Activated CD4-positive, alpha-beta memory T cell treated with anti-CD3 and anti-CD28 coated beads, Interleukin-2, amount 10 ng/mL, durations not matched to agents 7 days and 5 days (primary cell): Measurements from ENCODE around the gene MAPK8. TPM values are rescaled to one million over a fixed set of nuclear protein-coding genes. Genes with fewer than 3 reads are reported as not detected.

Source experiments
- CTCF ChIA-PET: fragments of 350-600 bp; sonication (Branson Sonifier 250); formaldehyde crosslinking; loops from one replicate; lab custom pipeline; 2021; ENCODE audit warnings: antibody characterized with exemption, inconsistent platforms; lab: Charles Lee
- POLR2A ChIA-PET: fragments of 350-600 bp; sonication (Branson Sonifier 250); formaldehyde crosslinking; loops from one replicate; lab custom pipeline; 2021; ENCODE audit warnings: antibody characterized with exemption; lab: Charles Lee
- DNase-seq: peaks from one replicate; pipeline ENCODE4 v3.0.0-alpha.2; 2020
- H3K27ac Mint-ChIP-seq: one replicate; pipeline ENCODE4 v1.8.0; 2021; ENCODE audit warnings: mild to moderate bottlenecking, mixed read lengths
- H3K27me3 Mint-ChIP-seq: one replicate; pipeline ENCODE4 v1.8.0; 2021; ENCODE audit warnings: mixed read lengths
- H3K36me3 Mint-ChIP-seq: one replicate; pipeline ENCODE4 v1.8.0; 2021; ENCODE audit warnings: low read depth, mixed read lengths
- H3K4me1 Mint-ChIP-seq: one replicate; pipeline ENCODE4 v1.8.0; 2021; ENCODE audit warnings: mixed read lengths
- H3K4me3 Mint-ChIP-seq: one replicate; pipeline ENCODE4 v1.8.0; 2021; ENCODE audit warnings: mild to moderate bottlenecking, mixed read lengths
- H3K9me3 Mint-ChIP-seq: one replicate; pipeline ENCODE4 v1.8.0; 2021; ENCODE audit warnings: mixed read lengths
- total RNA-seq, 2 experiments: library from RNA; stranded (reverse); gene quantifications; one replicate each; pipeline ENCODE4 v1.2.3, GENCODE V29; 2021

Gene MAPK8
- total RNA-seq, 2 experiments from 2014 or later: 46.2 to 48.2 TPM

- H3K27me3 Mint-ChIP-seq: peaks cover 34% of the 10 kb centered on the region
- no peak for DNase-seq
- H3K4me1 Mint-ChIP-seq: no peaks in the 10 kb centered on the region
- ChIA-PET POLR2A (no interaction called here), CTCF (no interaction called here)
- no peaks in the 10 kb centered on the region for H3K36me3 Mint-ChIP-seq
- H3K27ac Mint-ChIP-seq: no peak overlapping the region
- H3K9me3 Mint-ChIP-seq: no peaks in the 10 kb centered on the region
- no peak overlapping the region for H3K4me3 Mint-ChIP-seq
Measured at GRCh38 chr10:48480397-48481374, 174.2 kb downstream of the MAPK8 start.

DNA sequence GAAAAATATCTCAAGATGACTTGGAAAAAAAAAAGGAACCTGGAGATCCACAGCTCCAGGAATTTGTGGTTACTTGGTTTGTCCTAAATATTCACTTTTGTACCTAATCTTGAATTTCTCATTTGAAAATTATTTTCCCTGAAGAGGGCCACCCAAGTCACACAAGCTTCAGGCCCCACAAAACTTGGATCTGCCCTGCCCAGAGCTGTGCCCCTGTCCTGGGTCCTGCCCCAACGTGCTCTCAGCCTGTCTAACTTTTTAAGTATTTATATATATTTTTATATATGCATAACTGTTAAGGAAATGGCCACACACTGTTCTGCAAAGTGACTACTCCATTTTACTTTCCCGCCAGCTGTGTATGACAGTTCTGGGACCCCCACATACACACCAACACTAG, 174.9 kb downstream of the MAPK8 start:
- ChIA-PET CTCF (no interaction called here), POLR2A (no interaction called here)
- no peaks in the 10 kb centered on the region for H3K9me3 Mint-ChIP-seq
- H3K27ac Mint-ChIP-seq: no peak overlapping the region
- no peaks in the 10 kb centered on the region for H3K36me3 Mint-ChIP-seq
- H3K4me3 Mint-ChIP-seq: no peak overlapping the region
- peaks cover 33% of the 10 kb centered on the region for H3K27me3 Mint-ChIP-seq
- no peak for DNase-seq
- no peaks in the 10 kb centered on the region for H3K4me1 Mint-ChIP-seq

GRCh38 chr10:48482207-48482606, 175.7 kb downstream of the MAPK8 start:
- H3K9me3 Mint-ChIP-seq: no peaks in the 10 kb centered on the region
- peaks cover 39% of the 10 kb centered on the region for H3K27me3 Mint-ChIP-seq
- no peaks in the 10 kb centered on the region for H3K4me1 Mint-ChIP-seq
- POLR2A ChIA-PET: no interaction called here
- no peak overlapping the region for H3K27ac Mint-ChIP-seq
- CTCF ChIA-PET: no interaction called here
- no peak for DNase-seq
- no peak overlapping the region for H3K4me3 Mint-ChIP-seq
- no peaks in the 10 kb centered on the region for H3K36me3 Mint-ChIP-seq

DNA sequence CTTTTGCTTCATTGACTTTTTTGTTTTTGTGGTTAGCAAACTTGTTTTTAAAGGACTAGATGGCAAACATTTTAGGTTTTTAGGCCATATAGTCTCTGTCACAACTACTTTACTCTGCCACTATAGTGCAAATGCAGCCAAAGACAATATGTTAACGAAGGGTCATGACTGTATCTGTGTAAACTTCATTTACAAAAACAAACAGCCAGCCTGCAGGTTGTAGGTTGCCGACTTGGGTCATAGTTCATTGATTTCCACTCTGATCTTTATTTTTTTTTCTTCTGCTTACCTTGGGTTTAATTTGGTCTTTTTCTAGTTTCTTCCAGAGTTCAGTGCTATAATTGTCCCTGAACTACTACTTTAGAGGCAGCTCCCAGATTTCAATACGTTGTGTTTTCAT, 178.4 kb downstream of the MAPK8 start:
- Mint-ChIP-seq H3K4me3 (no peak overlapping the region), H3K27ac (no peak overlapping the region), H3K4me1 (no peaks in the 10 kb centered on the region), H3K27me3 (peaks cover 45% of the 10 kb centered on the region), H3K36me3 (no peaks in the 10 kb centered on the region), H3K9me3 (no peaks in the 10 kb centered on the region)
- CTCF ChIA-PET: no interaction called here
- POLR2A ChIA-PET: no interaction called here
- DNase-seq: no peak

DNA sequence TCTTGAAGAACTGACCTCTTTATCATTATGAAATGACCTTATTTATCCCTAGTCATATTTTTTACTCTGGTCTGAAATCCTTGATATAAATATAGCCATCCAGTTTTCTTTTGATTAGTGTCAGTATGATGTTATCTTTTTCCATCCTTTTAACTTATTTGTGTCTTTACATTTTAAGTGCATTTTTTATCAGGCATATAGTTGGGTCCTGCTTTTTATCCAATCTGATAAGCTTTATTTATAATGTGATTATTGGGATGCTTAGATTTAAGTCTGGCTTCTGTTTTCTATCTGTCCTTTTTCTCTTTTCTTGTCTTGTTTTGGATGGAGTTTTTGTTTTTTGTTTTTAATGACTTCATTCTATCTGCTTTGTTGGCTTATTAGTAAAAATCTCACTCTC, 179.2 kb downstream of the MAPK8 start:
- peaks cover 45% of the 10 kb centered on the region for H3K27me3 Mint-ChIP-seq
- no peaks in the 10 kb centered on the region for H3K9me3 Mint-ChIP-seq

GRCh38 chr10:48487244-48487643, 180.8 kb downstream of the MAPK8 start:
- CTCF ChIA-PET: no interaction called here
- no peaks in the 10 kb centered on the region for H3K36me3 Mint-ChIP-seq
- no peak overlapping the region for H3K27ac Mint-ChIP-seq
- no peak for DNase-seq
- no peak overlapping the region for H3K4me3 Mint-ChIP-seq
- H3K4me1 Mint-ChIP-seq: no peaks in the 10 kb centered on the region
- POLR2A ChIA-PET: no interaction called here
- H3K9me3 Mint-ChIP-seq: no peaks in the 10 kb centered on the region
- peaks cover 41% of the 10 kb centered on the region for H3K27me3 Mint-ChIP-seq

More for the DNA sequence above, 179.2 kb downstream of the MAPK8 start:
- no peaks in the 10 kb centered on the region for H3K36me3 Mint-ChIP-seq
- H3K27ac Mint-ChIP-seq: no peak overlapping the region
- ChIA-PET POLR2A (no interaction called here), CTCF (no interaction called here)
- DNase-seq: no peak
- H3K4me1 Mint-ChIP-seq: no peaks in the 10 kb centered on the region
- no peak overlapping the region for H3K4me3 Mint-ChIP-seq

Other genes with a start within 250 kb of the MAPK8 start
- gene FRMPD2, start 32.0 kb upstream of the MAPK8 start, total RNA-seq: not detected